BLaER1 treated with 17β-estradiol and CSF1 and Interleukin-3, amounts not matched to agents 10 nM and 100 nM (cell line): ENCODE measurements around the gene CORO2B.

Experiments used
- H3K27ac ChIP-seq, 11 experiments: shearing (Covaris generic); formaldehyde crosslinking; 2 replicates each; pipeline ENCODE4 v1.8.1; 2022
- H3K27me3 ChIP-seq, 11 experiments: shearing (Covaris generic); formaldehyde crosslinking; 2 replicates each; pipeline ENCODE4 v1.8.1; 2022
- H3K36me3 ChIP-seq, 11 experiments: shearing (Covaris generic); formaldehyde crosslinking; 2 replicates each; pipeline ENCODE4 v1.8.1; 2022
- H3K4me1 ChIP-seq, 10 experiments: shearing (Covaris generic); formaldehyde crosslinking; 2 replicates each; pipeline ENCODE4 v1.8.1; 2022
- H3K4me2 ChIP-seq, 11 experiments: shearing (Covaris generic); formaldehyde crosslinking; 2 replicates each; pipeline ENCODE4 v1.8.1; 2022
- H3K4me3 ChIP-seq, 10 experiments: shearing (Covaris generic); formaldehyde crosslinking; 2 replicates each; pipeline ENCODE4 v1.8.1; 2022
- H3K9ac ChIP-seq, 11 experiments: shearing (Covaris generic); formaldehyde crosslinking; 2 replicates each; pipeline ENCODE4 v1.8.1; 2022
- H3K9me3 ChIP-seq, 11 experiments: shearing (Covaris generic); formaldehyde crosslinking; replicated peaks in 1 of 11; 2 replicates each; pipeline ENCODE4 v1.8.1; 2022
- H4K20me1 ChIP-seq, 11 experiments: shearing (Covaris generic); formaldehyde crosslinking; 2 replicates each; pipeline ENCODE4 v1.8.1; 2022
- Cebpa-rat ChIP-seq, 11 experiments: shearing (Covaris generic); IDR thresholded peaks; 2 replicates each; pipeline ENCODE4 v1.8.1; 2022

The CORO2B gene

GRCh38 chr15:68668926-68669600, 90.3 kb downstream of the CORO2B start:
- Histone ChIP-seq H4K20me1 (no peaks in the 10 kb centered on the region), H3K27ac (peak overlapping the region in 2 of 11 experiments; percentile 9 to 10; a peak in 2 of 22 replicates), H3K4me2 (peak overlapping the region in 8 of 11 experiments; percentile 9 to 51 (median 25); a peak in 12 of 22 replicates), H3K4me1 (peaks cover 13 to 63% (median 48%) of the 10 kb centered on the region in 10 experiments), H3K9me3 (no peaks in the 10 kb centered on the region; a peak in 1 of 22 replicates), H3K36me3 (0 out of 22 replicates have a peak, but pooled peaks cover 0 to 2% (median 0%) of the 10 kb centered on the region in 11 experiments), H3K4me3 (no peak overlapping the region), H3K27me3 (no peaks in the 10 kb centered on the region), H3K9ac (no peak overlapping the region)
- no peak for TF ChIP-seq Cebpa-rat (IDR thresholded peaks at IDR 0.05)

GRCh38 chr15:68672251-68672650, 93.5 kb downstream of the CORO2B start:
- no peak overlapping the region for H3K27ac ChIP-seq
- 0 out of 22 replicates have a peak overlapping the region, but pooled peaks of 1 of the 11 experiments have one; percentile 81 for H3K4me2 ChIP-seq
- no peaks in the 10 kb centered on the region for H3K36me3 ChIP-seq
- H3K9ac ChIP-seq, result no peak overlapping the region
- no peaks in the 10 kb centered on the region; a peak in 1 of 22 replicates for H4K20me1 ChIP-seq
- H3K4me3 ChIP-seq, result no peak overlapping the region
- TF ChIP-seq Cebpa-rat (IDR thresholded peaks at IDR 0.05), result no peak
- peaks cover 18 to 76% (median 63%) of the 10 kb centered on the region in 10 experiments for H3K4me1 ChIP-seq
- no peaks in the 10 kb centered on the region for H3K27me3 ChIP-seq
- no peaks in the 10 kb centered on the region for H3K9me3 ChIP-seq

- Histone ChIP-seq H4K20me1 (no peaks in the 10 kb centered on the region; a peak in 1 of 22 replicates), H3K9me3 (no peaks in the 10 kb centered on the region), H3K27ac (no peak overlapping the region), H3K27me3 (no peaks in the 10 kb centered on the region), H3K9ac (no peak overlapping the region), H3K4me1 (peaks cover 18 to 76% (median 62%) of the 10 kb centered on the region in 10 experiments), H3K4me3 (no peak overlapping the region), H3K36me3 (no peaks in the 10 kb centered on the region), H3K4me2 (peak overlapping the region in 5 of 11 experiments; percentile 48 to 81 (median 69); a peak in 7 of 22 replicates)
- no peak for TF ChIP-seq Cebpa-rat (IDR thresholded peaks at IDR 0.05)
Observed at GRCh38 chr15:68672781-68673205, 94.0 kb downstream of the CORO2B start.

GRCh38 chr15:68674975-68675374, 96.2 kb downstream of the CORO2B start:
- peak overlapping the region in 9 of 11 experiments; percentile 8 to 76 (median 68); a peak in 17 of 22 replicates for H3K27ac ChIP-seq
- peak overlapping the region in 1 of 10 experiments; percentile 0; a peak in 2 of 20 replicates for H3K4me3 ChIP-seq
- H3K4me2 ChIP-seq, result peak overlapping the region; percentile 65 to 89 (median 78)
- H3K4me1 ChIP-seq, result peaks cover 18 to 78% (median 72%) of the 10 kb centered on the region in 10 experiments
- no peaks in the 10 kb centered on the region for H3K9me3 ChIP-seq
- H3K9ac ChIP-seq, result peak overlapping the region in 9 of 11 experiments; percentile 43 to 57 (median 52); a peak in 15 of 22 replicates
- H3K36me3 ChIP-seq, result no peaks in the 10 kb centered on the region
- no peaks in the 10 kb centered on the region for H3K27me3 ChIP-seq
- TF ChIP-seq Cebpa-rat (IDR thresholded peaks at IDR 0.05), result 0 out of 22 replicates have a peak, but pooled peaks of 2 of the 11 experiments have one; percentile 8 to 16
- H4K20me1 ChIP-seq, result no peaks in the 10 kb centered on the region; a peak in 1 of 22 replicates

GRCh38 chr15:68676011-68676605, 97.3 kb downstream of the CORO2B start:
- peak overlapping the region in 7 of 11 experiments; percentile 15 to 76 (median 68); a peak in 8 of 22 replicates for H3K27ac ChIP-seq
- H3K4me1 ChIP-seq, result peaks cover 18 to 89% (median 77%) of the 10 kb centered on the region in 10 experiments
- H3K27me3 ChIP-seq, result no peaks in the 10 kb centered on the region
- H3K4me3 ChIP-seq, result no peak overlapping the region
- no peaks in the 10 kb centered on the region for H3K9me3 ChIP-seq
- TF ChIP-seq Cebpa-rat (IDR thresholded peaks at IDR 0.05), result no peak
- H4K20me1 ChIP-seq, result no peaks in the 10 kb centered on the region; a peak in 1 of 22 replicates
- H3K36me3 ChIP-seq, result no peaks in the 10 kb centered on the region
- peak overlapping the region in 2 of 11 experiments; percentile 3 to 45; a peak in 3 of 22 replicates for H3K9ac ChIP-seq
- peak overlapping the region in 9 of 11 experiments; percentile 11 to 89 (median 81); a peak in 11 of 22 replicates for H3K4me2 ChIP-seq

- H4K20me1 ChIP-seq, result no peaks in the 10 kb centered on the region; a peak in 1 of 22 replicates
- no peak overlapping the region for H3K4me3 ChIP-seq
- H3K36me3 ChIP-seq, result no peaks in the 10 kb centered on the region
- H3K9ac ChIP-seq, result no peak overlapping the region
- no peaks in the 10 kb centered on the region for H3K27me3 ChIP-seq
- H3K4me1 ChIP-seq, result peaks cover 18 to 96% (median 81%) of the 10 kb centered on the region in 10 experiments
- no peak for TF ChIP-seq Cebpa-rat (IDR thresholded peaks at IDR 0.05)
- H3K27ac ChIP-seq, result 0 out of 22 replicates have a peak overlapping the region, but pooled peaks of 3 of the 11 experiments have one; percentile 68 to 76 (median 71)
- peak overlapping the region in 5 of 11 experiments; percentile 11 to 73 (median 52); a peak in 6 of 22 replicates for H3K4me2 ChIP-seq
- H3K9me3 ChIP-seq, result no peaks in the 10 kb centered on the region
Observed at GRCh38 chr15:68676926-68677325, 98.1 kb downstream of the CORO2B start.

- Histone ChIP-seq H3K9ac (no peak overlapping the region), H3K4me2 (peak overlapping the region in 8 of 11 experiments; percentile 5 to 73 (median 52); a peak in 16 of 22 replicates), H4K20me1 (no peaks in the 10 kb centered on the region; a peak in 1 of 22 replicates), H3K36me3 (no peaks in the 10 kb centered on the region), H3K9me3 (no peaks in the 10 kb centered on the region), H3K27me3 (no peaks in the 10 kb centered on the region), H3K27ac (peak overlapping the region in 2 of 11 experiments; percentile 1 to 7; a peak in 3 of 22 replicates), H3K4me1 (peaks cover 18 to 99% (median 86%) of the 10 kb centered on the region in 10 experiments), H3K4me3 (no peak overlapping the region)
- TF ChIP-seq Cebpa-rat (IDR thresholded peaks at IDR 0.05), result no peak
Observed at GRCh38 chr15:68677996-68678395, 99.2 kb downstream of the CORO2B start.

- no peak overlapping the region for H3K4me3 ChIP-seq
- no peaks in the 10 kb centered on the region; a peak in 1 of 22 replicates for H4K20me1 ChIP-seq
- peaks cover 18 to 99% (median 81%) of the 10 kb centered on the region in 10 experiments for H3K4me1 ChIP-seq
- no peak for TF ChIP-seq Cebpa-rat (IDR thresholded peaks at IDR 0.05)
- H3K27ac ChIP-seq, result peak overlapping the region in 1 of 11 experiments; percentile 2; a peak in 1 of 22 replicates
- no peaks in the 10 kb centered on the region for H3K27me3 ChIP-seq
- H3K9me3 ChIP-seq, result no peaks in the 10 kb centered on the region
- peak overlapping the region in 8 of 11 experiments; percentile 24 to 73 (median 52); a peak in 17 of 22 replicates for H3K4me2 ChIP-seq
- H3K36me3 ChIP-seq, result no peaks in the 10 kb centered on the region
- H3K9ac ChIP-seq, result no peak overlapping the region
Observed at GRCh38 chr15:68678746-68679145, 100.0 kb downstream of the CORO2B start.
